Thyroid gland (tissue), 4 donors: ENCODE data around the gene NADK2.

Experiments
- CTCF ChIP-seq, 6 experiments: fragments of 200-600 bp in 3 of 6; fragments of 450-650 bp in 3 of 6; sonication (generic) in 3 of 6; IDR thresholded peaks; one replicate each; pipeline ENCODE4 v1.5.1; 2016 to 2019; ENCODE audit warnings: antibody characterized with exemption in 6 of 6, mild to moderate bottlenecking in 2 of 6, inconsistent platforms in 1 of 6, moderate library complexity in 1 of 6
- POLR2A ChIP-seq, 2 donors: fragments of 450-650 bp; IDR thresholded peaks; one replicate each; pipeline ENCODE4 v1.6.1; 2017; ENCODE audit warnings: antibody characterized with exemption in 2 of 2, mild to moderate bottlenecking in 2 of 2, moderate library complexity in 1 of 2

- TF ChIP-seq CTCF (IDR thresholded peaks at IDR 0.05) (no peak), POLR2A (IDR thresholded peaks at IDR 0.05) (no peak)
Observed at GRCh38 chr5:36179950-36180349, 61.8 kb downstream of the NADK2 start.
